HG03045 (cell line): ENCODE results near the gene SPTA1.
"Not testable (repeated sequence)": the region's sequence is repeated elsewhere in the genome, so short reads cannot be mapped to it uniquely, and the experiment has no call there.

Source experiments
- ATAC-seq: cut with Tn5 transposase; IDR thresholded peaks from one replicate; pipeline ENCODE4 v1.9.1; 2021; ENCODE audit warnings: mild to moderate bottlenecking, moderate library complexity; ENCODE audit not compliant: unreplicated experiment

The SPTA1 gene

DNA sequence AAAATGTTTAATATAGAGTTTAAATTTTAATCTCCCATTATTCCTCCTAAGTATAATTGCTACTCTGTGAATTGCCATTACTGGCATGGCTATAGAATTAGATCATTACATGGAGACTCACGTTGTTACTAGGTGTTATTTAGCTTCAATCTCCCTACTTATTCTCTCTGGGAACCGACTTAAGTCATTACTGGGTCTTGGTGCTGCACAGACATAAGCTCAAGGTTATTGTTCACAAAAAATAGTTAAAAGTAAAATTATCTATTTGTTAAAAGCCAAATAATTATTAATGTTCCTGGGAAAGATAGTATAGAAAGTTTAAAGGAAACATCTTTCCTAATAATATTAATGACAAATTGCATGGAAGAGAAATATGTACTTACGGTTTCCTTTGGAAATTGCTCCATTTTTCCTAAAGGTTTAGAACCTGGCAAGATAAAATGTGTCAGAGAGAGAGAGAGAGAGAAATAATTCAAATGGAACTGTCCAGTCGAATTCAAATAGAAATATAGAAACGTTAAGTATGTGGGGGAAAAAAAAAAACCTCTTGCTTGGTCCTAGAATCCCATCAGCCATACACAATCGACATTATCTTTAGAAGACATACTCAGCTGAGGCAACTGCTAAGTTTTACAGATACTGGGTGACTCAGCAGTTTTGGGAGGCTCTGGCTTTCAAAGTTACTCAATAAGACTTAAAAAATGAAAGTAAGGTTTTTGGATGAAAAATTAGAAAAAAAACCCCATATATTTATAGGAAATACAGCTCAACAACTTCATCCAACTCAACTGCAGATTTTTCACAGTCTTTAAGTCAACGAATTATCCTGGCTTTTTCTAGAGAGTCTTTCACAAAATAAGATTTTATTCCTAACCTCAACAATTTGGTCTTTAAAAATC, at the start of gene SPTA1:
Gene SPTA1, minus strand, starts transcription at position 605 of the 899 bp plus-strand sequence. Its CDS starts 198 bp downstream, at position 407.
- ATAC-seq: no peak

GRCh38 chr1:158735848-158736247, 49.3 kb upstream of the SPTA1 start:
- no peak for ATAC-seq

DNA sequence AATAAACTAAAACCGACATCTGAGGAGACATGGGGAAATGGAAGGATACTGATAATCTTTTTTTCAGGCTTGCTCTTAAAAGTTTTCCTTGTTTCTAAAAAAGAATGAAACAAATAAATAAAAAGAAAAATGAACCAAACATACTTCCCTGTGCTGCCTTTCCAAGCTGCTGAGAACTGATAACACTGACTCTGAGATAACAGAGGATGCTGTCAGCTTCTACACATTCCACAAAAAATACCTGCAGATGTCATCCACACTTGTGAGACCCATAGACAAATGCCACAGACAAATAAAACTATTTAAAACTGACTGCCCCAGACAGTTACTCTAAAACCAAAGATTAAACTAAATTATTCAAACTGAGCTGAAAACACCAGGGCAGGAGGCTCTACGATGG, 46.0 kb upstream of the SPTA1 start:
- ATAC-seq: no peak

DNA sequence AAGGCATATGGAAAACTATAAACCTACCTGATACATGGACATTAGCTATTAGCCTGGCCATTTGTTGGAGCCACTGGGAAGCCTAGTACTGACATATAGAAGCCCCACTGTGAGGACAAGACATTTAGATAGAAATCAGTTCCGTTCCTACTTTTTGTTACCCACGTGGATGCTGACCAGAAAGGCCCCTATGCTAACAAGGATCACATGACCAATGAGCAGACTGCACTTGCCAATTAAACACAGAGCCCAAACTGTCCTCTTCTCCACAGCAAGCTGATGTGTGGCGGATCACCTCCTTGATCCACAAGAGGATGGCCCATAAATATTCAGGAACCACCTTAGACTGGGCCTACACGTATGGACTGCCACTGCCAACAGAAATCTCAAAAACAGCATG, 45.2 kb upstream of the SPTA1 start:
- no peak for ATAC-seq

DNA sequence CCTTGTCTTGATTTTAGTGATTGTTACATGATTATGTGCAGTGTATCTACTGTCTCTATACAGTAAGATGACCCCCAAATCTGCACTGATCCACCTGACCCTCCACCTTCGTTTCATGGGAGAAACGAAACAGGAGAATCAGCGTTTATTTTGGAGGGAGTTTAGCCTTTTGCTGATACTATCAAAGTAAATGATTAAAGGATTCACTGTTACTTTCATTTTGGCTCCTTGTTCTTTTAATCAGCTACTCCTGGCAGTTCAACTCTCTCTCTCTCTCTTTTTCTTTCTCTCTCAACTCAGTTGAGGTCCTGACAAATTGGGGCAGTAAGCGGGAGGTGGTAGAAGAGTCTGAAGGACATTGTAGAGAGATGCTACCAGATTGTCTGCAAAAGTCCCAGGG, 43.9 kb upstream of the SPTA1 start:
- no peak for ATAC-seq

DNA sequence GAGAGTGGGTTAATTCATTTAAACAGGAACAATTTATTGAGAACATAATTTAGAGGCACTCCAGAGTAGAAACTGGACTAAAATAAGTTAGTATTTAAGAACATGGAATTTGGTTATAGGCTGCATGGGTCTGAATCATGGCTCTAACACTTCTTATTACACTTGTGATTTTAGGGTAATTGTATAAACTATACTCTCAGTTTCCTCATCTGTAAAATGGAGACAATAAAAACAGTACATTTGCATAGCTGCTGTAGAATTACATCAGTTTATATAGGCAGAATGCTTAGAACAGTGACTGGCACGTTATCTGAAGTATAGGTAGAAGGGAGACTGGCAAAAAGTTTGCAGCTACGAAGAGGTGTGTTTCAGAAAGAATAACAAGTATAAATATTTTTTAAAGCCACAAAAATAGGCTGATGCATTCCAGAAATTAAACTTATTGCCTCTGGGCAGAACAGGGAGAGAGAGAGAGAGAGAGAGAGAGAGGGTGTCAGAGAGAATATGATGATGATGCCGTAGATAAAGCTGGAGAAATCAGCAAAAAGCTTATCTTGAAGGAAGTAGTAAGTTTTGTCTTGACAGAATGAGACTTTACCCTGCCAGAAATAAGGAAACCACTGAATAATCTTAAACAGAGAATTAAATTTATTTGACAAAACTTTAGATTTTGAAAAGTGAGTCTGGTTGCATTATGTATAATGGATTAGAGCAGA, 42.2 kb upstream of the SPTA1 start:
- ATAC-seq: no peak

- no peak for ATAC-seq
Measured at GRCh38 chr1:158724442-158724841, 37.9 kb upstream of the SPTA1 start.

DNA sequence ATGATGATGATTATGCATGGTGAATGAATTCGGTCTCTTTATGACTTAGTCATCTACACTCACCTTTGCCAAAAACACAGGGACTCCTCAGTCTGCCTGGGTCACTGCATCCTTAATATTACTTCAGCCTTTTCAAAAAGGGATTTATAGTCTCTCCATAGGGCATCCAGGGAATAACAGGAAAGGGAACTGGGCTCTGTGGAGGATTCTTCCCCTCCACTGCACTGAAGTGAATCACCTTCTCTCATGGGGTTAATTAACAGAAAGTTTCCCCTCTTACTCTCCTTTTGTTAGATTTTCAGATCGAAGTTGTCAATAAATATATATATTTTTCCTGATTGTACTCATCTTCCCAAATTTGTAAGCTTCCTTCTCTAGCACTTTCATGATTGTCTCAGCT, 34.1 kb upstream of the SPTA1 start, which contains the start of gene OR6K3:
Gene OR6K3, minus strand, starts transcription at position 101 of the 400 bp plus-strand sequence. CDS start 2,605 bp downstream, outside the sequence.
- ATAC-seq: no peak

DNA sequence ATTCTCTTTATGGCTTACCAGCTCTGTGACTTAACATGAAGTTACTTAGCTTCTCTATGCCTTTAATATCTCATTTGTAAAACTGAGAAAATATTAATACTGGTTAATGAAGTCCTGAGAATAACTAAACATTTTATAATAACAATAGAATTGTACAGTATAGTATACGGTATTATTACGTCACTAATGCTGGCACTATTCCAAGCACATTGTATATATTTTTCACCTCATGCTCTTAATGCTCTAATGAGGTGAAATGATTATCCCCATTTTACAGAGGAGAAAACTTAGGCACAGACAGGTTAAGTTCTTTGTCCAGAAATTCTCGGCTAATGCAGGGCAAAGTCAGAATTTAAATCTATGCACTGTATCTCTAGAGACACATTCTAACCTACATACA, 33.1 kb upstream of the SPTA1 start:
- no peak for ATAC-seq

- no peak for ATAC-seq
Measured at GRCh38 chr1:158717344-158717743, 30.8 kb upstream of the SPTA1 start.

- ATAC-seq: no peak
Measured at GRCh38 chr1:158716335-158716734, 29.8 kb upstream of the SPTA1 start.

DNA sequence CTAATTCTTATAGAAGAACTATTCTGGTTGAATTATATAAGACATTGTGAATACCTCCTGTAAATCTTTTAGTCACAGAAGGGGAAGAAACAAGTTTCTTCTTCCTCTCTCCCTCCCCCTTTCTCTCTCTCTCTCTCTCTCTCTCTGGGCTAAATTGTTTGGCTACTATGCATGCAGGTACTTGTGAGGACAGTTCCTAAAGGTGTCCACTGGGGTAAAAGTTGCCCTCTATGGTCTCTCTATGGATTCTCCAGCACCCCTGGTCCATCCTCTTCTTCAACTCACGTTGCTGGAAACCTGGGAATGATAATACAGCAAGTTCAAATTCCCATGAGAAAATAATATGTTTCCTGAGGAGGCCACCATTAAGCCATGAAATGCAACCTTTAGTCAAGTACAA, 28.2 kb upstream of the SPTA1 start:
- no peak for ATAC-seq

DNA sequence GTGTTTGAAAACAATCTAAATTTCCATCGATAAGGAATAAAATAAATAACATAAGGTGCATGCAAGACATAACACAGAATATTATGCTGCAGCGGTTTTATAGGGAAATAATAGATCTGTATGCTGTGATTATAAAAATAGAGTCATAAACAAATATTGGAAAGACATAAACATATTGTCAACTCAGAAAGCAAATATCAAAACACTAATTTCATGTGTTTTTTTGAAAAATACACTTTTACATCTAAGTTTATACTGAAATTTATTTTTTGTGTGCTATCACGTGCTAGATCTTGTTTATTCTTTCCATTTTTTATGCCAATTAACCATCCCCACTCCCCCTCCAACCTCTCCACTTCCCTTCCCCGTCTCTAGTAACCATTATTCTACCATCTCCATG, 24.6 kb upstream of the SPTA1 start:
- ATAC-seq: no peak

GRCh38 chr1:158706096-158706495, 19.6 kb upstream of the SPTA1 start:
- ATAC-seq: no peak

DNA sequence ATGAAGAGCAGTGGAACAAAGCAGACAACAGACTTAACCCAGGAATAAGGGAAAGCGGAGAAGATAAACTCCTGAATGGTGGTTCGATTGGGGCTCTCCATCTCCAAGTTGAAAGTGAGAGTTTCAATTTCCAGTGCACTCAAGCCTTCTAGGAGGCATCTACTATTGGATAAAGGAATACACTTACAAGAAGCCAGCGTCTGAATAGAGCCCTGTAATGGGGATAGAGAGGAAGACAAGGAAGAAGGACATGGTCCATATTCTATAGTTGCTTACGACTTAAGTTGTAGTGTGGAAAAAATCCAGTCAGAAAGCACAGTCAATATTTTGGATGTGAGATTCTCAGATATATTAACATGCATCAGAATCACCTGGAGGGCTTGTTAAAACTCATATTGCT, 14.0 kb upstream of the SPTA1 start, which contains the start of gene OR6K2:
Gene OR6K2, minus strand, starts transcription at position 101 of the 400 bp plus-strand sequence. Its CDS starts 0 bp downstream, at position 101.
- ATAC-seq: no peak

GRCh38 chr1:158694596-158694995, 8.1 kb upstream of the SPTA1 start:
- no peak for ATAC-seq

- ATAC-seq: no peak
Measured at GRCh38 chr1:158692356-158692755, 5.8 kb upstream of the SPTA1 start.

DNA sequence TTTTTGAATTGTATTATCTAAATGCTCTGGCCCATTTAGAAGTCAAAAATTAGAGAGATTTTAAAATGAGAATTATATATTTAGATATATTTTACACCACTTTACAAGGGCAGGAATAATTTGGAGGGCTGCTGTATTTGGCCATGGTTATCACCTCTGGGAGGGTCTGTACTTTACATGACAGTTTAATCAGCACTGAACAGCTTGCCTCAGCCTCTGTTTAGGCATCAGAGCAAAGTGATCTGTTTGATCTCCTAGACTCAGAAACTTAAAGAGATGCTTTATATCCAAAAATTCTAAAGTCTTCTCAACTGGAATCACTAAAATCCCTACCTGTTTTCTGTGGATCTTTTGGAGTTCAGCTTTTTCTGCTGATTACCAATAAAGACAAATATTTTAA, 5.4 kb upstream of the SPTA1 start:
- no peak for ATAC-seq

GRCh38 chr1:158691149-158691548, 4.6 kb upstream of the SPTA1 start:
- ATAC-seq: not testable (repeated sequence)

DNA sequence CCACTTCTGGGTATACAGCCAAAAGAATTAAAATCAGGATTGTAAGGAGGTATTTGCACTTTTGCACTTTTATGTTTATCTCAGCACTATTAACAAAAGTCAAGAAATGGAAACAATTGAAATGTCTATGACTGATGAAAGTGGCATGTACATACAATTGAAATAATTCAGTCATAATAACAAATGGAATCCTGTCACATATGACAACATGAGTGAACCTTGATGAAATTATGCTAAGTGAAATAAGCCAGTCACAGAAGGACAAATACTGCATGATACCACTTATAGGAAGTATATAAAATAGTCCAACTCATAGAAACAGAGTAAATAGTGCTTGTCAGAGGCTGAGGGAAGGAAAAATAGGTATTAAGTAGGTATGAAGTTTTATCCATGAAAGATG, 3.4 kb upstream of the SPTA1 start:
- ATAC-seq: no peak

- no peak for ATAC-seq
Measured at GRCh38 chr1:158689110-158689509, 2.6 kb upstream of the SPTA1 start.

DNA sequence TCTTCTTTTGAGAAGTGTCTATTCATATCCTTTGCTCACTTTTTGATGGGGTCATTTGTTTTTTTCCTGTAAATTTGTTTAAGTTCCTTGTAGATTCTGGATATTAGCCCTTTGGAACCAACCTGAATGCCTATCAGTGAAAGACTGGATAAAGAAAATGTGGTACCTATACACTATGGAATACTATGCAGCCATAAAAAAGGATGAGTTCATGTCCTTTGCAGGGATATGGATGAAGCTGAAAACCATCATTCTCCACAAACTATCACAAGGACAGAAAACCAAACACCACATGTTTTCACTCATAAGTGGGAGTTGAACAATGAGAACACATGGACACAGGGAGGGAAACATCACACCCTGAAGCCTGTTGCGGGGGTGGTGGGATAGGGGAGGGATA, 1.8 kb upstream of the SPTA1 start:
- not testable (repeated sequence) for ATAC-seq
